Measurements from ENCODE around the gene DTHD1.

Gene DTHD1

DNA sequence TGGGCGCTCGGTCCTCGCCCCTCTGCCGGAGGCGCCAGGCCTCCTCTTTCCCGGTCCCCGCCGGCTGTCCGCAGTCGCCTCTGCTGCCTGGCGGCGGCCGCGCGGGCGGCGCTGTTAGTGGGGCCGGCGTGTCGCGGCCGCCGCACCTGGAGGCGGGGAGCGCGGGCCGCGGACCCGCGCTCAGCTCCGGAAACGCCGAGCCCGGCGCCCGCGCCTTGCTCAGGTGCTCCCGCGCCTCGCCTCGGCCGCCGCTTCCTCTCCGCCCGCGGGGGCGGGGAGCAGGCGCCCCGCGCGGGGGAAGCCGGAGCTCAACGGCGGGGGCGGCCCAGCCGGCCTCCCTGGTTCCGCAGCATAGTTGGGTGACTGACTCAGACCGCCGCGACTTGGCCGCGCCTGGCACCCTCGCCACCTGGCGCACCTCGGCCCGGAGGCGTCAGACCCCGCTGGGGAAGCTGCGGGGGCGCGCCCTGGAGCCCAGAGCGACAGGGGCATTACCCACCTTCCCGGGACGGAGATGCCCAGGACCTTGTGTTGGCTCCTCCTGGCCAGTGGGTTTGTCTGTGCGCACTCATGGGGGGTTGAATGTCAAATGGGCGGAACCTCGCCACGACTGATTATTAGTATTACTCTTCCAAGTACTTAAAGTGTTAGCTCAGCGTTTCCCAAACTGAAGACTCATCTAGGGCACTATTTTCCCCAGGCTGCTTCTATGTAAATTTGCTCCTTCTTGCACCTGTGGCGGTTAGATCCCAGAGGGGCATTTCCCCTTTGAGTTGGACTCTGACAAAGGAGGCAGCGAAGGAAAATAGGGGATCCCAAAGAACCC is 36.9 kb upstream of the DTHD1 start, which contains the start of gene ARAP2:
TSS of gene ARAP2 (minus strand) at position 258 of the 826 bp plus-strand sequence. CDS start 15,028 bp downstream, outside the sequence.
- WGBS (ENCODE audit: extremely low coverage, insufficient coverage, insufficient read length), result no CpG with 5 or more reads among the region's 81 CpGs

DNA sequence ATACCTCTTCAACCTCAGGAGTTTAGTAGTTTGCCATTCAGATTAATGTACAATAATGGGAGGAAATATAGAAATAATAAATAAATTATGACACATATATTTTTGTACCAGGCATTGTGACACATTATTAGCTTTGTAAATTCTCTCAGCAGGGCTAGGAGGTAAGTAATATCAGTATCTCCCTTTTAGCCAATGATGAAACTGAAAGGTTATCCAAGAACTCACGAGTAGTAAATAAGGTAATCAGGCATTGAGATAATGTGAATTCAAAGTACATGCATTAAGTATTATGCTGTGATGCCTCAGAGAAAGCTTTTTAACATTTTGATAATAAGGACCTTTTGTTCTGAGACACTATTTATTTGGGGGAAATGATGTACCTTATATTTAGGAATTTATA is 31.8 kb upstream of the DTHD1 start:
- Histone ChIP-seq H3K27ac (ENCODE audit: low read depth, low read length) (no peak overlapping the region), H4K12ac (ENCODE audit: low read depth, low read length) (no peak overlapping the region), H3K27me3 (ENCODE audit: insufficient read depth, low read length) (no peaks in the 10 kb centered on the region), H3K4me1 (ENCODE audit: control insufficient read depth in 1 of 2, insufficient read depth in 2 of 2, low read length in 2 of 2) (no peaks in the 10 kb centered on the region), H2AFZ (ENCODE audit: insufficient read depth, low read length, poor library complexity) (no peak overlapping the region), H3K4ac (ENCODE audit: low read depth, low read length) (no peak overlapping the region), H3K18ac (ENCODE audit: low read length) (no peak overlapping the region), H2AK5ac (ENCODE audit: low read length) (no peak overlapping the region), H3K9me3 (ENCODE audit: insufficient read depth, low read depth, low read length) (no peaks in the 10 kb centered on the region), H2BK120ac (ENCODE audit: insufficient read depth, low read length, poor library complexity) (no peak overlapping the region), H2BK5ac (ENCODE audit: low read depth, low read length, poor library complexity) (no peak overlapping the region), H3K4me2 (ENCODE audit: low read length) (no peak overlapping the region), H3K79me2 (ENCODE audit: control insufficient read depth, insufficient read depth, low read length, poor library complexity) (no peaks in the 10 kb centered on the region), H4K91ac (ENCODE audit: low read depth, low read length) (no peak overlapping the region), H3K14ac (ENCODE audit: low read length) (no peak overlapping the region), H3K36me3 (ENCODE audit: control insufficient read depth in 1 of 2, insufficient read depth in 2 of 2, low read length in 2 of 2) (no peaks in the 10 kb centered on the region), H4K8ac (ENCODE audit: low read depth, low read length) (no peak overlapping the region), H2BK12ac (ENCODE audit: low read length) (no peak overlapping the region), H3K9ac (ENCODE audit: low read length) (no peak overlapping the region), H3K23ac (ENCODE audit: low read length) (no peak overlapping the region), H3K79me1 (ENCODE audit: low read length) (peaks cover under 1% of the 10 kb centered on the region), H3K4me3 (ENCODE audit: low read depth, low read length) (no peak overlapping the region)
- DNase-seq, result no peak
- WGBS (ENCODE audit: extremely low coverage, insufficient coverage, insufficient read length), result no CpG with 5 or more reads among the region's 1 CpG

More for the DNA sequence above, 36.9 kb upstream of the DTHD1 start, which contains the start of gene ARAP2:
- H3K79me2 ChIP-seq (ENCODE audit: control insufficient read depth, insufficient read depth, low read length, poor library complexity), result no peaks in the 10 kb centered on the region
- peak within 1 kb of the TSS; percentile 14 for H2BK5ac ChIP-seq (ENCODE audit: low read depth, low read length, poor library complexity)
- peak within 1 kb of the TSS; percentile 77 for H4K91ac ChIP-seq (ENCODE audit: low read depth, low read length)
- H3K27ac ChIP-seq (ENCODE audit: low read depth, low read length), result peak within 1 kb of the TSS; percentile 47
- peak within 1 kb of the TSS; percentile 15 for H2BK12ac ChIP-seq (ENCODE audit: low read length)
- peak; percentile 84 to 89 for DNase-seq
- no peaks in the 10 kb centered on the region for H3K36me3 ChIP-seq (ENCODE audit: control insufficient read depth in 1 of 2, insufficient read depth in 2 of 2, low read length in 2 of 2)
- H3K4me1 ChIP-seq (ENCODE audit: control insufficient read depth in 1 of 2, insufficient read depth in 2 of 2, low read length in 2 of 2), result no peaks in the 10 kb centered on the region
- no peak within 1 kb of the TSS for H3K14ac ChIP-seq (ENCODE audit: low read length)
- no peaks in the 10 kb centered on the region for H3K9me3 ChIP-seq (ENCODE audit: insufficient read depth, low read depth, low read length)
- peak within 1 kb of the TSS; percentile 19 for H3K18ac ChIP-seq (ENCODE audit: low read length)
- H3K9ac ChIP-seq (ENCODE audit: low read length), result peak within 1 kb of the TSS; percentile 74
- peak within 1 kb of the TSS; percentile 86 for H3K4me3 ChIP-seq (ENCODE audit: low read depth, low read length)
- H3K4me2 ChIP-seq (ENCODE audit: low read length), result peak within 1 kb of the TSS; percentile 99
- H2AFZ ChIP-seq (ENCODE audit: insufficient read depth, low read length, poor library complexity), result peak within 1 kb of the TSS; percentile 90
- no peak within 1 kb of the TSS for H2AK5ac ChIP-seq (ENCODE audit: low read length)
- H4K12ac ChIP-seq (ENCODE audit: low read depth, low read length), result no peak within 1 kb of the TSS
- peaks cover 6% of the 10 kb centered on the region for H3K79me1 ChIP-seq (ENCODE audit: low read length)
- peak within 1 kb of the TSS; percentile 35 for H2BK120ac ChIP-seq (ENCODE audit: insufficient read depth, low read length, poor library complexity)
- H3K4ac ChIP-seq (ENCODE audit: low read depth, low read length), result peak within 1 kb of the TSS; percentile 28
- H3K27me3 ChIP-seq (ENCODE audit: insufficient read depth, low read length), result no peaks in the 10 kb centered on the region
- no peak within 1 kb of the TSS for H3K23ac ChIP-seq (ENCODE audit: low read length)
- peak within 1 kb of the TSS; percentile 76 for H4K8ac ChIP-seq (ENCODE audit: low read depth, low read length)

DNA sequence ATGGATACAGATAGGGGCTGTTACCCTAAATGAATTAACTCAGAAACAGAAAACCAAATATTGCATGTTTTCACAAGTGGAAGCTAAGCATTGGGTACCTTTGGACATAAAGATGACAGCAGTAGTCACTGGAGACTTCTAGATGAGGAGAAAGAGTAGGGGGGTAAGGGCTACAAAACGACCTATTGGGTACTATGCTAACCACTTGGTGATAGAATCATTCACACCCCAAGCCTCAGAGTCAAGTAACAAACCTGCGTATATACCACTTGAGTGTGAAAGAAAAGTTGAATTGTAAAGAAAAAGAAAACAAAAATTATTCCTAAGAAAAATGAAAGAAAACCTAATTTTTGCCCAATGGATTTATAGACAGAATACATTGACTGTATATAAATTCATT is 29.4 kb upstream of the DTHD1 start:
- no peak overlapping the region for H3K14ac ChIP-seq (ENCODE audit: low read length)
- no peak overlapping the region for H2BK5ac ChIP-seq (ENCODE audit: low read depth, low read length, poor library complexity)
- H3K27ac ChIP-seq (ENCODE audit: low read depth, low read length), result no peak overlapping the region
- H3K4me2 ChIP-seq (ENCODE audit: low read length), result no peak overlapping the region
- H3K23ac ChIP-seq (ENCODE audit: low read length), result no peak overlapping the region
- H2AK5ac ChIP-seq (ENCODE audit: low read length), result no peak overlapping the region
- H2BK120ac ChIP-seq (ENCODE audit: insufficient read depth, low read length, poor library complexity), result no peak overlapping the region
- no peaks in the 10 kb centered on the region for H3K79me2 ChIP-seq (ENCODE audit: control insufficient read depth, insufficient read depth, low read length, poor library complexity)
- no peak overlapping the region for H4K8ac ChIP-seq (ENCODE audit: low read depth, low read length)
- no peaks in the 10 kb centered on the region for H3K36me3 ChIP-seq (ENCODE audit: control insufficient read depth in 1 of 2, insufficient read depth in 2 of 2, low read length in 2 of 2)
- H4K12ac ChIP-seq (ENCODE audit: low read depth, low read length), result no peak overlapping the region
- no peak overlapping the region for H2AFZ ChIP-seq (ENCODE audit: insufficient read depth, low read length, poor library complexity)
- H2BK12ac ChIP-seq (ENCODE audit: low read length), result no peak overlapping the region
- no peak overlapping the region for H3K9ac ChIP-seq (ENCODE audit: low read length)
- H3K27me3 ChIP-seq (ENCODE audit: insufficient read depth, low read length), result no peaks in the 10 kb centered on the region
- H3K18ac ChIP-seq (ENCODE audit: low read length), result no peak overlapping the region
- no CpG with 5 or more reads among the region's 2 CpGs for WGBS (ENCODE audit: extremely low coverage, insufficient coverage, insufficient read length)
- H3K79me1 ChIP-seq (ENCODE audit: low read length), result no peaks in the 10 kb centered on the region
- H3K4me3 ChIP-seq (ENCODE audit: low read depth, low read length), result no peak overlapping the region
- H3K4ac ChIP-seq (ENCODE audit: low read depth, low read length), result no peak overlapping the region
- no peaks in the 10 kb centered on the region for H3K9me3 ChIP-seq (ENCODE audit: insufficient read depth, low read depth, low read length)
- H3K4me1 ChIP-seq (ENCODE audit: control insufficient read depth in 1 of 2, insufficient read depth in 2 of 2, low read length in 2 of 2), result no peaks in the 10 kb centered on the region
- no peak overlapping the region for H4K91ac ChIP-seq (ENCODE audit: low read depth, low read length)
- DNase-seq, result no peak

DNA sequence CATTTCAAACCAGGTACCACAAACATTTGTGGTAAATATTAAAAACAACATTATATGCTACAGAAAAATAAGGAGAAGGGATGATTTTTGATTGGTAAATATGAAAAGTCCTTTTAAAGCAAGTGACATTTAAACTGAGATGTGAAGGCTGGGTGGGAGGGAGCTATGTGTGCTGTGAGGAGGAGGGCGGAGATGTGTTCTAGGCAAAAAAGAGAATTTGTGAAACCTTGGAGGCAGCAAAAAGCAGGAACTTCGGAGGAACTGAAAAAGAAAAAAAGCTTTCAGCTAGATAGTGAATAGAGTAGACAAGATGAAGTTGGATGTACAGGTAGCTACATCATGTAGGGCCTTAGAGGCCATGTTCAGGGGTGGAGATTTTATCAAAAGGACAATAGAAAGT is 27.0 kb upstream of the DTHD1 start:
- no peaks in the 10 kb centered on the region for H3K36me3 ChIP-seq (ENCODE audit: control insufficient read depth in 1 of 2, insufficient read depth in 2 of 2, low read length in 2 of 2)
- H2AFZ ChIP-seq (ENCODE audit: insufficient read depth, low read length, poor library complexity), result no peak overlapping the region
- no peak overlapping the region for H3K4me3 ChIP-seq (ENCODE audit: low read depth, low read length)
- H3K14ac ChIP-seq (ENCODE audit: low read length), result no peak overlapping the region
- no peak overlapping the region for H2BK5ac ChIP-seq (ENCODE audit: low read depth, low read length, poor library complexity)
- no peak overlapping the region for H3K4me2 ChIP-seq (ENCODE audit: low read length)
- DNase-seq, result no peak
- H3K79me1 ChIP-seq (ENCODE audit: low read length), result no peaks in the 10 kb centered on the region
- no peak overlapping the region for H3K18ac ChIP-seq (ENCODE audit: low read length)
- no peak overlapping the region for H4K8ac ChIP-seq (ENCODE audit: low read depth, low read length)
- no peak overlapping the region for H3K23ac ChIP-seq (ENCODE audit: low read length)
- H2AK5ac ChIP-seq (ENCODE audit: low read length), result no peak overlapping the region
- no peaks in the 10 kb centered on the region for H3K9me3 ChIP-seq (ENCODE audit: insufficient read depth, low read depth, low read length)
- H3K9ac ChIP-seq (ENCODE audit: low read length), result no peak overlapping the region
- H2BK12ac ChIP-seq (ENCODE audit: low read length), result no peak overlapping the region
- H3K4me1 ChIP-seq (ENCODE audit: control insufficient read depth in 1 of 2, insufficient read depth in 2 of 2, low read length in 2 of 2), result no peaks in the 10 kb centered on the region
- no peak overlapping the region for H3K27ac ChIP-seq (ENCODE audit: low read depth, low read length)
- H2BK120ac ChIP-seq (ENCODE audit: insufficient read depth, low read length, poor library complexity), result no peak overlapping the region
- no peaks in the 10 kb centered on the region for H3K79me2 ChIP-seq (ENCODE audit: control insufficient read depth, insufficient read depth, low read length, poor library complexity)
- no peak overlapping the region for H4K91ac ChIP-seq (ENCODE audit: low read depth, low read length)
- H3K27me3 ChIP-seq (ENCODE audit: insufficient read depth, low read length), result no peaks in the 10 kb centered on the region
- H4K12ac ChIP-seq (ENCODE audit: low read depth, low read length), result no peak overlapping the region
- no CpG with 5 or more reads among the region's 2 CpGs for WGBS (ENCODE audit: extremely low coverage, insufficient coverage, insufficient read length)
- no peak overlapping the region for H3K4ac ChIP-seq (ENCODE audit: low read depth, low read length)

All from trophoblast cell (in vitro differentiated cells and primary cell).